Measurements from ENCODE around the gene MUSK. TPM values are rescaled to one million over a fixed set of nuclear protein-coding genes. Genes with fewer than 3 reads are reported as not detected.
"Not testable (repeated sequence)": the region's sequence is repeated elsewhere in the genome, so short reads cannot be mapped to it uniquely, and the experiment has no call there.

MUSK gene
- total and polyA plus RNA-seq, 2 donors (not counting 3 experiments of a cell fraction or from before 2014, with no cell fraction given) = 0.08 TPM; not detected in 1

- FAIRE-seq = no peak
- Histone ChIP-seq H3K9ac (replicated peaks; ENCODE audit: extremely low read depth, insufficient read depth, low read length) (no peak overlapping the region), H3K9me3 (replicated peaks; ENCODE audit: control insufficient read depth, insufficient read depth, low read length) (no peaks in the 10 kb centered on the region), H3K4me2 (ENCODE audit: insufficient read depth, low read length) (no peak overlapping the region), H2AFZ (ENCODE audit: low read depth, low read length) (no peak overlapping the region), H3K27me3 (ENCODE audit: control insufficient read depth in 2 of 2, insufficient read depth in 2 of 2, low read length in 2 of 2) (no peaks in the 10 kb centered on the region), H3K9me1 (replicated peaks; ENCODE audit: control insufficient read depth, extremely low read depth, insufficient read depth, low read length) (no peaks in the 10 kb centered on the region), H4K20me1 (replicated peaks; ENCODE audit: control insufficient read depth, extremely low read depth, insufficient read depth, low read length) (no peaks in the 10 kb centered on the region), H3K4me1 (ENCODE audit: control insufficient read depth, extremely low read depth, insufficient read depth, low read length) (peaks cover 2% of the 10 kb centered on the region), H3K4me3 (replicated peaks in 1 of 3; ENCODE audit: insufficient read depth in 1 of 3, low read depth in 1 of 3, low read length in 3 of 3) (no peak overlapping the region), H3K27ac (ENCODE audit: insufficient read depth, low read depth, low read length) (no peak overlapping the region), H3K79me2 (ENCODE audit: control insufficient read depth, insufficient read depth, low read length) (no peaks in the 10 kb centered on the region), H3K36me3 (ENCODE audit: control insufficient read depth in 2 of 2, extremely low read depth in 1 of 2, insufficient read depth in 2 of 2, low read length in 2 of 2) (no peaks in the 10 kb centered on the region)
- CTCF ChIA-PET = no interaction called here
- dilution Hi-C loops (cut with MboI; ENCODE audit: extremely low pct_ligation_motif_present, low sequenced_read_pairs) (no loop called here), intact Hi-C loops (cut with micrococcal nuclease) (no loop called here)
- TF ChIP-seq FOS (IDR thresholded peaks at IDR 0.05; ENCODE audit: borderline replicate concordance, insufficient read depth, low read length) = no peak
- no peak for TF ChIP-seq MAX (IDR thresholded peaks at IDR 0.05; ENCODE audit: insufficient read depth, insufficient read length)
- no peak for TF ChIP-seq JUN (IDR thresholded peaks at IDR 0.05; ENCODE audit: borderline replicate concordance, insufficient read depth, insufficient read length, low read depth)
- no peak for TF ChIP-seq EZH2 (IDR thresholded peaks at IDR 0.05; ENCODE audit: borderline replicate concordance, low read depth, low read length, severe bottlenecking)
- no peak for TF ChIP-seq CTCF (IDR thresholded peaks at IDR 0.05; ENCODE audit: extremely low read depth in 1 of 2, insufficient read depth in 1 of 2, low read depth in 1 of 2, low read length in 2 of 2)
- TF ChIP-seq POLR2A (IDR thresholded peaks at IDR 0.05; ENCODE audit: low read depth, low read length) = no peak
- TF ChIP-seq GATA2 (IDR thresholded peaks at IDR 0.05; ENCODE audit: insufficient read depth, insufficient read length, low read depth, low read length) = no peak
- TF ChIP-seq POLR2AphosphoS5 (IDR thresholded peaks at IDR 0.05; ENCODE audit: insufficient read depth, low read depth, low read length) = no peak
- no peak for TF ChIP-seq MYC (IDR thresholded peaks at IDR 0.05; ENCODE audit: low read depth, low read length)
- POLR2A ChIA-PET = no interaction called here
- DNase-seq (ENCODE audit: low read depth, low spot score) = no peak
- BruUV-seq (replicated peaks) = no TSS peak
These were observed 152.5 kb downstream of the MUSK start for GRCh38 chr9:110821064-110821463.

GRCh38 chr9:110825129-110825528 is 156.5 kb downstream of the MUSK start:
- H3K9me3 ChIP-seq (replicated peaks; ENCODE audit: control insufficient read depth, insufficient read depth, low read length); H3K4me2 ChIP-seq (ENCODE audit: insufficient read depth, low read length); DNase-seq (ENCODE audit: low read depth, low spot score); H4K20me1 ChIP-seq (replicated peaks; ENCODE audit: control insufficient read depth, extremely low read depth, insufficient read depth, low read length); POLR2A ChIA-PET; H3K4me1 ChIP-seq (ENCODE audit: control insufficient read depth, extremely low read depth, insufficient read depth, low read length); H3K27ac ChIP-seq (ENCODE audit: insufficient read depth, low read depth, low read length); H3K27me3 ChIP-seq (ENCODE audit: control insufficient read depth in 2 of 2, insufficient read depth in 2 of 2, low read length in 2 of 2); FAIRE-seq; BruUV-seq (replicated peaks); H3K4me3 ChIP-seq (replicated peaks in 1 of 3; ENCODE audit: insufficient read depth in 1 of 3, low read depth in 1 of 3, low read length in 3 of 3); H2AFZ ChIP-seq (ENCODE audit: low read depth, low read length); H3K9ac ChIP-seq (replicated peaks; ENCODE audit: extremely low read depth, insufficient read depth, low read length); H3K36me3 ChIP-seq (ENCODE audit: control insufficient read depth in 2 of 2, extremely low read depth in 1 of 2, insufficient read depth in 2 of 2, low read length in 2 of 2); H3K79me2 ChIP-seq (ENCODE audit: control insufficient read depth, insufficient read depth, low read length); H3K9me1 ChIP-seq (replicated peaks; ENCODE audit: control insufficient read depth, extremely low read depth, insufficient read depth, low read length); intact Hi-C loops (cut with micrococcal nuclease); dilution Hi-C loops (cut with MboI; ENCODE audit: extremely low pct_ligation_motif_present, low sequenced_read_pairs); CTCF ChIA-PET: not testable (repeated sequence)

All from endothelial cell of umbilical vein (primary cell).